Activated gamma-delta T cell treated with anti-CD3 and anti-CD28 coated beads, Interleukin-2, amount 50 U/mL, for 16 hours (primary cell): ENCODE results near the gene ZNF892.
A peak's percentile ranks its signal among the peaks of the same experiment; 100 is the strongest.

ENCODE experiments used
- DNase-seq: peaks from one replicate; pipeline ENCODE4 v3.0.0-alpha.2; 2020; ENCODE audit warnings: low read depth

The ZNF892 gene

GRCh38 chr2:95207111-95207961 lies at the start of gene ZNF892:
Gene ZNF892, plus strand, starts transcription at chr2:95207521. Its CDS starts 295 bp downstream, at chr2:95207816.
- peak; percentile 62 for DNase-seq

GRCh38 chr2:95158441-95158840 lies 48.9 kb upstream of the ZNF892 start:
- no peak for DNase-seq

- no peak for DNase-seq
These were observed 48.3 kb upstream of the ZNF892 start for GRCh38 chr2:95158891-95159619.

GRCh38 chr2:95159690-95160449 lies 47.5 kb upstream of the ZNF892 start, which contains the start of gene ZNF514:
Gene ZNF514, minus strand, starts transcription at chr2:95159848. Its CDS starts 6,595 bp downstream, at chr2:95153253.
- DNase-seq: peak; percentile 64

DNA sequence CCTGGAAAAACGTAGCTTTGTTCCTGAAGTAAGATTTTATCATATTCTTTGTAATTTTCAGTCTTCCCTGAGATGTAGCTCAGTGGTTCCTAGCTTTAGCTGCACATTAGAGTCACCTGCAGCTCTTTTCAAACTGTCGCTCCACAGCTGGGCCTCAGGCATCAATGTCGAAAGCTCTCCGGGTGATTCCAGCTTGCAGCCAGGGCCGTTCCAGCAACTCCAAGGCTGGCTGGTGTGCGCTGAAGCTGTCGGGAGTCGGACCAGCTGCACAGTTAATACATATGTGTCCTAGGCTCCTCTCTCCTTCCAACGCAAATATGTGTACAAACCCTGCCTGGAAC lies 42.3 kb upstream of the ZNF892 start:
- DNase-seq: no peak

- DNase-seq: peak; percentile 94
These were observed 41.8 kb upstream of the ZNF892 start, which contains the start of gene ZNF2 for GRCh38 chr2:95165371-95166064. Gene ZNF2, plus strand, starts transcription at chr2:95165809. Its CDS starts 10,418 bp downstream, at chr2:95176227.

GRCh38 chr2:95166065-95166763 lies 41.1 kb upstream of the ZNF892 start:
- DNase-seq: no peak

- DNase-seq: no peak
These were observed 35.4 kb upstream of the ZNF892 start for GRCh38 chr2:95171902-95172301.

DNA sequence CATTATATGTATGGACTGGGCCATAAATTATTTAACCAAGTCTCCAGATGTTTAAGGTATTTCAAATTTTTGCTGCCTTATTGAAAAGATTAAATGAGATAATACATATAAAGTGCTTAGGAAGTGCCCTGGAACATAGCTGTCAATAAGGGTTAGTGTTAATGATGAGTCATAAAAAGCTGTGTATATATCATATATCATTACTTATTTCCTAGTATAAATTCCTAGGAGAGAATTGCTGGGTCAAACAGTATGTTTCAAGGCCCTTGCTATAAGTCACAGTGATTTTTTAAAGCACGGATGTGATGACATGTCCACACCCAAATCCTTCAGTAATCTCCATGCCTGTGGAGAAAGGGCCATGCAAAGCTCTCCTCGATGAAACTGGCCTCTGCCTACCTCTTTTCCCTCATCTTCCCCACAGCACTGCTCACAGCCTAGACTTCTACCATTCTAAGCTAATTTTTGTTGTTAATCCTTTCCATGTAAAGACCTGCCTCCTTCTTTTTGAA lies 33.2 kb upstream of the ZNF892 start:
- DNase-seq: no peak

- DNase-seq: no peak
These were observed 27.9 kb upstream of the ZNF892 start for GRCh38 chr2:95179451-95179850.

DNA sequence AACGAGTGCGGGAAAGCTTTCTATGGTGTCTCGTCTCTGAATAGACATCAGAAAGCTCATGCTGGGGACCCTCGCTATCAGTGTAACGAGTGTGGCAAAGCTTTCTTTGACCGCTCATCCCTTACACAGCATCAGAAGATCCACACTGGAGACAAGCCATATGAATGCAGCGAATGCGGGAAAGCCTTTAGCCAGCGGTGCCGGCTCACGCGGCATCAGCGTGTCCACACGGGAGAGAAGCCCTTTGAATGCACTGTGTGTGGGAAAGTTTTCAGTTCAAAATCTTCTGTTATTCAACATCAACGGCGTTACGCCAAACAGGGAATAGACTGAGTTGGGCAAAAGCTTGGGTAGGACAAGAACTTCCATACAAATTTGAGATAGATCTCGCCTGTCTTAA lies 25.5 kb upstream of the ZNF892 start:
- DNase-seq: no peak

GRCh38 chr2:95185197-95185596 lies 22.1 kb upstream of the ZNF892 start:
- no peak for DNase-seq

GRCh38 chr2:95185973-95186372 lies 21.3 kb upstream of the ZNF892 start:
- no peak for DNase-seq

- peak; percentile 16 for DNase-seq
These were observed 14.4 kb upstream of the ZNF892 start for GRCh38 chr2:95192956-95193355.

- no peak for DNase-seq
These were observed 3.4 kb upstream of the ZNF892 start for GRCh38 chr2:95203911-95204310.

DNA sequence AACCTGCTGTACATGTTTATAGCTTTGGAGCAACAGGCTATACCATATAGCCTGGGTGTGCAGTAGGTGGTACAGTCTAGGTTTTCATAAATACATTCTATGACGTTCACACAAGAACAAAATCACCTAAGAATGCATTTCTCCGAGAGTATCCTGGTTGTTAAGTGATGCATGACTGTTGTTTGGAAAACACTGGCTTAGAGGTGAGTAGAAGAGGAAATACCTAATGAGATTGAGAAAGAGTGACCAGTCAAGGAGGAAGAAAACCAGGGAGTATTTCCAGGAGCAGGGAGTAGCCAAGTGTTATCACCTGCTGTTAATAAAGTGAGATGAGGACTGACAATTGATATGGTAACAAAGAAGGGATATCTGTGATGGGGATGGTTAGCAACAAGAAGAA lies 2.9 kb upstream of the ZNF892 start:
- DNase-seq: no peak

DNA sequence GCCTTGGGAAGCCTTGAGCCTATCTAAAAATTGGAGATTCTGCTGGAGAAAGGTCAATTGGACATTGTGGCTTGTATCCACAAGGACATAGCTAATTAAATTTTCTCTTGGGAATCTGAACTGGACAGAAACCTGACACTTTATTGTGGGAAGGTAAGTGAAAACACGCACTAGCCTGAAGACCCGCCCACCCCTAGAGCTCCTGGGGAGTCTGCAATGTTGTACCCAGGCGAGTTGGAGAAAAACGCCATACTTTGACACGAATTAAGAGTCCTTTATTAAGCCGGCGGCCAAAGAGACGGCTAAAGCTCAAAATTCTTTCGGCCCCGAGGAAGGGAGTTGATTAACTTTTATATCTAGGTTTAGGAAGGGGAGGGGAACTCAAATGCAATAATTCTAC lies 1.2 kb upstream of the ZNF892 start:
- DNase-seq: no peak

DNA sequence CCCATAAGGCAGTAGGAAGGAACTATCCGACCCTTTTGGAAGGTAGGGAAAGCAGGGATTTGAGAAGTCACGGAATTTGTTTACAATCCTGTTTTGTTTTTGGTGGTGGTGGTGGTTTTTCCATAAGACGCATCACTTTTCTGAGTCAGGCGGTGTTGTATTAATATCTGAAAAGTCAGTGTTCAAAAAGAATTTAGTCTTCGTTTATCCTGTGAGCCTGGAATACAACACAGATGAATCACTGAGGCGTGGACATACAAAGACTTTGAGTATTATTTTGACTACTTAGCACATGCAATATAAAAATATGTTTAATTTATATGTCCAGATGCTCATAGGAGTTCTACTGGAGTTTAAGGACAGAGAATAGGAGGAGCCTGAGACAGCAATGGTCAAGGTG lies 785 bp downstream of the ZNF892 start:
- DNase-seq: no peak

DNA sequence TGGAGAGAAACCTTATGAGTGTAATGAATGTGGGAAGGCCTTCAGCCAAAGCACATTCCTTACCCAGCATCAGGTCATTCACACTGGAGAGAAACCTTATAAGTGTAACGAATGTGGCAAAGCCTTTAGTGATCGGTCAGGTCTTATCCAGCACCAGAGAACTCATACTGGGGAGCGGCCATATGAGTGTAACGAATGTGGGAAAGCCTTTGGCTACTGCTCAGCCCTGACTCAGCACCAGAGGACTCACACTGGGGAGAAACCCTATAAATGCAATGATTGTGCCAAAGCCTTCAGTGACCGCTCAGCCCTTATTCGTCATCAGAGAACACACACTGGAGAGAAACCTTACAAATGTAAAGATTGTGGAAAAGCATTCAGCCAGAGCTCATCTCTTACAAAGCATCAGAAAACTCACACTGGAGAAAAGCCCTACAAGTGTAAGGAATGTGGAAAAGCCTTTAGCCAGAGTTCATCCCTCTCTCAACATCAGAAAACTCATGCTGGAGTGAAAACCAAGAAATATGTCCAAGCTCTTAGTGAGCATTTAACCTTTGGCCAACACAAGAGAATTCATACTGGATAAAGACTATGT lies 7.8 kb downstream of the ZNF892 start:
- no peak for DNase-seq

DNA sequence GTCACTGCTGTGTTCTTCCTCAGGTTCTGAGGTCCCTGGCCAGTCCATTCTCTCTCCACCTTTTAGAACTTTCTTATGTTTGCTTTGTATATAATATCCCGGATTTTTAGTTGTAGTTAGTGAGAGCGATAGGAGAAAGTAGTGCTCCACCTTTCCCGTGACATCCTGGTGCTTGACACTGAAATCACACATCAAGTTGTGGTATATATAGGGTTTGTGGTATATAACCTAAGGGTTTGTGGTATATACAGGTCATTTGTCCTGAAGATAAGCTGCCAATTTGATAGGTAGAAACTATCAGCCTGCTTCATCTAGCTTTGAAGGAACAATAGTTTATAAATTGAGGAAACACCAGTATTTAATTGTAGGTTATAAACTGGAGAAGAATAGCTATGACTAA lies 13.1 kb downstream of the ZNF892 start:
- no peak for DNase-seq

- DNase-seq: no peak
These were observed 18.3 kb downstream of the ZNF892 start for GRCh38 chr2:95225658-95226057.
